ENCODE measurements around the gene RGS6. TPM values are rescaled to one million over a fixed set of nuclear protein-coding genes. Genes with fewer than 3 reads are reported as not detected.

The RGS6 gene
- total and polyA plus RNA-seq, 2 of the 4 experiments (the other 2 are of a cell fraction): not detected

- Histone ChIP-seq H2BK20ac (ENCODE audit: low read depth, low read length) (no peak overlapping the region), H4K20me1 (ENCODE audit: insufficient read depth, low read length) (no peaks in the 10 kb centered on the region), H2BK120ac (ENCODE audit: low read depth, low read length) (no peak overlapping the region), H3K4me3 (ENCODE audit: insufficient read depth, low read depth, low read length) (no peak overlapping the region), H3K9ac (ENCODE audit: low read depth, low read length) (no peak overlapping the region), H3K4ac (ENCODE audit: low read depth, low read length) (no peak overlapping the region), H2AK5ac (ENCODE audit: low read depth, low read length) (no peak overlapping the region), H2AK9ac (replicated peaks; ENCODE audit: low read depth, low read length, poor library complexity) (no peak overlapping the region), H4K91ac (ENCODE audit: insufficient read depth, low read depth, low read length) (no peak overlapping the region), H3K9me1 (ENCODE audit: insufficient read depth, low read length) (no peaks in the 10 kb centered on the region), H3K27me3 (ENCODE audit: control insufficient read depth, insufficient read depth, low read length) (peaks cover 19% of the 10 kb centered on the region), H3K9me3 (ENCODE audit: control insufficient read depth, insufficient read depth, low read length) (no peaks in the 10 kb centered on the region), H4K8ac (ENCODE audit: low read depth in 2 of 2, low read length in 2 of 2) (no peak overlapping the region), H3K14ac (replicated peaks; ENCODE audit: low read depth, low read length) (no peak overlapping the region), H3K36me3 (ENCODE audit: control insufficient read depth, insufficient read depth, low read length) (no peaks in the 10 kb centered on the region), H3K56ac (ENCODE audit: extremely low read depth, insufficient read depth, low read length) (no peak overlapping the region), H2AFZ (replicated peaks; ENCODE audit: low read length, poor library complexity) (no peak overlapping the region), H3K27ac (ENCODE audit: insufficient read depth, low read length) (no peak overlapping the region), H3K4me2 (ENCODE audit: low read depth, low read length) (no peak overlapping the region), H4K5ac (ENCODE audit: low read depth, low read length) (no peak overlapping the region), H3K4me1 (ENCODE audit: control insufficient read depth, insufficient read depth, low read length) (no peaks in the 10 kb centered on the region), H3K23ac (ENCODE audit: low read depth, low read length) (no peak overlapping the region), H2BK5ac (ENCODE audit: low read depth, low read length, poor library complexity, severe bottlenecking) (no peak overlapping the region), H2BK15ac (ENCODE audit: low read depth, low read length) (no peak overlapping the region), H3K79me1 (ENCODE audit: low read depth in 1 of 2, low read length in 2 of 2) (no peaks in the 10 kb centered on the region), H3K18ac (ENCODE audit: low read depth, low read length) (no peak overlapping the region)
- in situ Hi-C loops (cut with MboI; ENCODE audit: low sequenced_read_pairs): no loop called here
- DNase-seq (no peak), ATAC-seq (ENCODE audit: low read depth) (no peak)
- intact Hi-C loops (cut with micrococcal nuclease): no loop called here
- CTCF ChIA-PET: interaction anchor here (0.7 kb wide), 1 partner anchor 13 kb away, joined by 3 read pairs; no protein-coding TSS in a partner anchor
- no peak for TF ChIP-seq MAFK (IDR thresholded peaks at IDR 0.05; ENCODE audit: low read depth, low read length)
- no peak for TF ChIP-seq CEBPB (IDR thresholded peaks at IDR 0.05; ENCODE audit: low read depth, low read length)
- TF ChIP-seq FOS (IDR thresholded peaks at IDR 0.05; ENCODE audit: low read depth, low read length): no peak
- POLR2A ChIA-PET (ENCODE audit: unreplicated experiment): no interaction called here
- no TSS peak for BruUV-seq (replicated peaks)
- dilution Hi-C loops (cut with HindIII; ENCODE audit: low sequenced_read_pairs, unreplicated experiment): no loop called here
- WGBS, 2 experiments (ENCODE audit: extremely low coverage in 2 of 2, insufficient read length in 1 of 2): no CpG with 5 or more reads among the region's 7 CpGs
Observed at GRCh38 chr14:71905860-71906259, 26.4 kb upstream of the RGS6 start.
